Occipital lobe (tissue), 2 donors: ENCODE measurements around the gene MAPK6. TPM values are rescaled to one million over a fixed set of nuclear protein-coding genes. Genes with fewer than 3 reads are reported as not detected.
"Not testable (repeated sequence)": the region's sequence is repeated elsewhere in the genome, so short reads cannot be mapped to it uniquely, and the experiment has no call there.

Experiments used
- DNase-seq: peaks from one replicate; lab custom pipeline; 2025; lab: John Stamatoyannopoulos, UW
- total RNA-seq: library from RNA; depleted of rRNA; stranded (reverse); fragments of >200 nt; gene quantifications from one replicate; pipeline ENCODE4 v1.2.3, GENCODE V29; 2014

MAPK6 gene
- total RNA-seq, 1 donor from 2014 or later = 98.3 TPM

DNA sequence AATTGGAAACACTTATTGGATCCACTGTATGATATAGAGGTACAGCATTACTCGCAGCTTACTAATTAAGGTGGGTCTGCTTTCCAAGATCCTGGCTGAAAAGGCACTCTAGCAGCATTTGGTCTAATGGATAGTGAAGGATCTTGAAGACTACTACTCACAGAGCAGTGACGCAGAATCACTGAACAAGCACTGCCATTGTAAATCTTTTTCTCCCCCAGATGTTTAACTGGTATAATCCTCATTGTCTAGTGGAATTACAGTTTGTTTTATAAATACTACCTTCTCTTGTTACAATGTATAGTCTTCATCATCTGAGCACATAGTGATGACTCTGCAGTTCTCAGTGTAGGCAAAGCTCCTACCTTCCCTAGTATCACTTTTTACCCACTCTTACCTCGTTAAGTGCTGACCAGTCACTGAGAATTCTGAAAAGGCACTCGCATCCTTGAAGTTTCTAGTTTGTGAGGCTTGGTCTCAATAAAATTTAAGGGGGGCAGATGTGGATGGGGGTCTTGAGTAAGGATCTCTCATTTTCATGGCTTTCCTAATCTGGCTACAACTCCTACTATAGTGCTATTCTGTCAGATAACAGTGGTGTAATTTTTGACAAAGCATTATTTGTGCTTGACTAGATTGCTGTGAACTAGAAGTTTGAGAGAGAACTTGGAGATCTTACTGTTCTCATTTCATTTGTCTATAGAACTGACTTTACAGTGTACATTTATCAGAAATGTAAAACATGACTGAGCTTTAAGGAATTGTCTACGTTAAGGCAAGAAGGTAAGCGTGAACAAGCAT lies 23.2 kb downstream of the MAPK6 start:
- DNase-seq = no peak

DNA sequence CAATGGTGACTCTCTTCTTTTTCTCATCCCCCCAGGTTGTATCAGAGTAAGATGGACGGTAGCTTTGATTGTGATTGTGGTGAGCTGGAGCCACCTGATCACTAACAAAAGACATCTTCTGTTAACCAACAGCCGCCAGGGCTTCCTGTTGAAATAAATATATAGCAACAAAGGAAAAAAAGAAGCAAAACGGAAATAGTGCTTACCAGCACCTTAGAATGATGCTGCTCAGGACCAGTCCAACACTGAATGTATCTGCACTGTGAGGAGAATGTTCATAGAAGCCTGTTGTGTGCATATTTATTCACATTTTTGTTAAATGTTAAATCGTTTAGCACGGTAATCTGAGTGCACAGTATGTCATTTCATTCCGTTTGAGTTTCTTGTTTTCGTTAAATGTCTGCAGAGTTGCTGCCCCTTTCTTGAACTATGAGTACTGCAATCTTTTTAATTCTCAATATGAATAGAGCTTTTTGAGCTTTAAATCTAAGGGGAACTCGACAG lies 26.8 kb downstream of the MAPK6 start:
- DNase-seq = not testable (repeated sequence)

DNA sequence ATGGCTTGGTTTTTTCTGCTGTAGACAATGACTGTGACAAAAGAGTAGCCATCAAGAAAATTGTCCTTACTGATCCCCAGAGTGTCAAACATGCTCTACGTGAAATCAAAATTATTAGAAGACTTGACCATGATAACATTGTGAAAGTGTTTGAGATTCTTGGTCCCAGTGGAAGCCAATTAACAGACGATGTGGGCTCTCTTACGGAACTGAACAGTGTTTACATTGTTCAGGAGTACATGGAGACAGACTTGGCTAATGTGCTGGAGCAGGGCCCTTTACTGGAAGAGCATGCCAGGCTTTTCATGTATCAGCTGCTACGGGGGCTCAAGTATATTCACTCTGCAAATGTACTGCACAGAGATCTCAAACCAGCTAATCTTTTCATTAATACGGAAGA lies 27.5 kb downstream of the MAPK6 start:
- not testable (repeated sequence) for DNase-seq

GRCh38 chr15:52050416-52050815 lies 31.4 kb downstream of the MAPK6 start:
- no peak for DNase-seq

- DNase-seq = no peak
These were observed 33.3 kb downstream of the MAPK6 start for GRCh38 chr15:52052066-52052935.

DNA sequence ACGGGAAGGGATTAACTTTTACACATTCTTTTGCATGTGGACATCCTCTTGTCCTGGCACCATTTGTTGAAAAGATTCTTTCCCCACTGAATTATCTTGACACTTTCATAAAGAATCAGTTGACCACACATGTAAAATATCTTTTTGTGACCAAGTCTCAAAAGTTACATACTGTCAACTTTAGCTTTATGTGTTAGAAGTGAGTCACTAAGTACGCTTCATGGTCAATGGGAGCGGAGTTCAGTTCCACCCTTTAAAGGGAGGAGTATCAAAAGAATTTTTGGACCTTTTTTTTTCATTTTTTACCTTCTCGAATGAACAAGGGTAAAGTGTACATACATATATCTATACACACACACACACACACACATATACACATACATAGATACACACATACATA lies 35.4 kb downstream of the MAPK6 start:
- DNase-seq = no peak

GRCh38 chr15:52054858-52055257 lies 35.8 kb downstream of the MAPK6 start:
- DNase-seq = not testable (repeated sequence)

GRCh38 chr15:52056001-52056400 lies 37.0 kb downstream of the MAPK6 start:
- DNase-seq = no peak

GRCh38 chr15:52056496-52056895 lies 37.5 kb downstream of the MAPK6 start:
- DNase-seq = no peak

GRCh38 chr15:52057996-52058395 lies 39.0 kb downstream of the MAPK6 start:
- DNase-seq = no peak

DNA sequence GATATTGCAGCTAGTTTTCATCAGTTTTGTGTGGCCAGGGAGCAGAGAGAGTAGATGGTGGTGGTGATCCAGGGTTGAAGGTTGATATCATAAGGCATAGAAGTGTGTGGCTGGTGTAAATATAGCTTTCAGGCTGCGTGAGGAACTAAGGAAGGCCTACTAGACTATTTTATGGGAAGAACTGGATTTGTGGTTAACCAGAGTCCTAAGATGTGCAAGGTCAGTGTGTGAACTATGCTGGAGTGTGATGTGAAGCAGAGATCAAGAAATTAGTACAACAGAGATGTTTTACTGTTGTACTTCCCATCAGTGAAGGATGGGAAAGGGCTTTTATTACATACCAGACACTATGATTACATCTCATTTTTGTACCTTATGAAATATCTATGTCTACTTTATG lies 41.5 kb downstream of the MAPK6 start:
- DNase-seq = no peak

DNA sequence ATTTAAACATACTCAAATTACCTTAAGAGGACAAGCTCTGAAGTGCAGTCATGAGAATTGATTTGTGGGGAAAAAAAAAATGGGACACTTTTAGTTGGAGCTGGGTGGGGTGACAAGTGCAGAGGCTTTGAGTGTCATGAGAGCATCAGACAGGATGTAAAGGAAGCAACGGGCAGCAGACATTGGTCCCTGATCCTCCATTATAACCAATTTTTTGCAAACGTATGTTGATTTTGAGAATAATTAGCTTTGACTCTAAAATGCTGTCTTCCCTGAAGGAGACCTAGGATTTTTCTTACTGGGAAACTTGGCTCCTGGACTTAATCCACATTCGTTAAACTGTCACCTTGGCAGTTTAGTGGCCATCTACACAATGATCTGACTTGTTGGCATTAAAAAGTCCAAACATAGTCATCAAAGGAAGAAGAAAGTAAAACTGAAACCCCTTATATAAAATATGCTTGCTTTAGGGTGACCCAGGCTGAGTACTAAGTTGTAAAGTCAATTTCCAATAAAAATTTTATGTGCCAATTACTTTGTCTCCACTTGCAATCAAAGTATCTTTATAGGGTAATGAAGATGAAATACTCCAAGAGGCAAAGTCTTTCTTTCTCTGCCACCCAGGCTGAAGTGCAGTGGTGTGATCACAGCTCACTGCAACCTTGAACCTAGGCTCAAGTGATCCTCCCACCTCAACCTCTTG lies 48.0 kb downstream of the MAPK6 start:
- DNase-seq = no peak

DNA sequence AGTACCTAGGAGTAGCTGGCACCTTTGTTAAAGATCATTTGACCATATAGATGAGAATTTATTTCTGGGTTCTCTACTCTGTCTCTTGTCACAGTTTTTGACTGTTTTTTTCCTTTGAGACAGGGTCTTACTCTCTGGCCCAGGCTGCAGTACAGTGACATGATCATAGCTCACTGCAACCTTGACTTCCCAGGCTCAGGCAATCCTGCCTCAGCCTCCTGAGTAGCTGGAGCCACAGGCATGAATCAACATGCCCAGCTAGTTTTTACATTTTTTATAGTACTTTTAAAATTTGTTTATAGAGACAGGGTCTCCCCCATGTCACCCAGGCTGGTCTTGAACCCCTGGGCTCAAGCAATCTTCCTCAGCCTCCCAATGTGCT lies 48.5 kb downstream of the MAPK6 start:
- no peak for DNase-seq

DNA sequence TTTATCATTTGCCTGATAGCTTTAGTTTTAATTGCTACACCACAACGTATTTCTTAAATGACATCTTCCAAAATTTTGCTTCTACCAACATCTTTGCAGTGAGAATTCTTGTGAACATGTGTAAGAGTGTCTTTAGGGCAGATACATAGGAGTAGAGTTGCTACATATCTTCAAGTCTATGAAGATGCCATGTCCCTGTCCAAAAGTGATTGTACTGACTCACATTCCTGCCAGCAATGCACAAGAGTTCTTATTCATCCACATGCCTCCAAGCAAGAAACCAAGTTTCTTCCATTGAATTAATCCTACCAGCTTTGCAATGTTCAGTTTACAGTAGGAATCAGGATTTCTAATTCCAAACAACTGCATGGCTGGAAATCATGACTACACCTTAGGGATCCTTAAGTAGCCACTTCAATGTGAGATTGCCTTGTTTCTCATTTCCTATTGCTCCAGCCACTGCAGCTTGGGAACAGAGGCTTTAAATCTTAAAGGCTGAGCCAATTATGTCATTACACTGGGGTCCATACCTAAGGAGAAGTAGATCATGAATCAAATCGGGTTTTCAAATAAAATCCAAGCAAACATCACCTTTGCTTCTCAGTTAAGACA lies 49.1 kb downstream of the MAPK6 start:
- no peak for DNase-seq

- no peak for DNase-seq
These were observed 50.5 kb downstream of the MAPK6 start for GRCh38 chr15:52069559-52069958.

- DNase-seq = peak; percentile 9
These were observed 52.6 kb downstream of the MAPK6 start for GRCh38 chr15:52071570-52071969.

- DNase-seq = no peak
These were observed 58.1 kb downstream of the MAPK6 start for GRCh38 chr15:52076889-52077781.

DNA sequence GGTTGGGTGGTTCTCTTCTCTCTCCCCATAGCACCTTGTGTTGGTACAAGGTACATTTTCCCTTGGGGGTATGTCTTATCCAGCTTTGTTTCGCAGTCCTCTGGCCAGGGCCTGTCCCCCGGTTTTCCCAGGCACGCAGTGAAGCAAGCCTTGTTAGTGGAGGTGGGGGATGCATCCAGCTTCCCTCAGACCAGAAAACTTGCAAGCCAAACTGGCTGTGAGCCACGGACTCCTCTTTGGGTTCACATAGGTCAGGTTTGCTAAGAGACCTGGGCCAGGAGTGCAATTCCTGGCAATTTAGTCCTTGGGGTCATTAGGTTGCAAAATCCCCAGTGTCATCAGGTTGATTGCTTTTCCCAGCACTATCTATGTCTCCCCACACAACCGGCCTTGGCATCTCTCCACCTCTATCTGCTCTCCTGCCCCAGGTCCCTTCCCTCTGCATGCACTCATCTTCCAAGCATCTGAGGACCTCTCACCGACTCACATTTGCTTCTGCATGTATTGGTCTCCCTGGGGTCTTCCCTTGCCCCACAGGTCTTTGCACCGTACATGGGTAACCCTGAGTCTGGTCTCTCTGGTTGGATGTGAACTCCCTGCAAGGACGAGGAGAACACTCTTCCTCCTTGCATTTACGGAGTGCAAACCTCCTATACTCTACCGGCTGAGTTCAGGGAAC lies 59.3 kb downstream of the MAPK6 start:
- no peak for DNase-seq

DNA sequence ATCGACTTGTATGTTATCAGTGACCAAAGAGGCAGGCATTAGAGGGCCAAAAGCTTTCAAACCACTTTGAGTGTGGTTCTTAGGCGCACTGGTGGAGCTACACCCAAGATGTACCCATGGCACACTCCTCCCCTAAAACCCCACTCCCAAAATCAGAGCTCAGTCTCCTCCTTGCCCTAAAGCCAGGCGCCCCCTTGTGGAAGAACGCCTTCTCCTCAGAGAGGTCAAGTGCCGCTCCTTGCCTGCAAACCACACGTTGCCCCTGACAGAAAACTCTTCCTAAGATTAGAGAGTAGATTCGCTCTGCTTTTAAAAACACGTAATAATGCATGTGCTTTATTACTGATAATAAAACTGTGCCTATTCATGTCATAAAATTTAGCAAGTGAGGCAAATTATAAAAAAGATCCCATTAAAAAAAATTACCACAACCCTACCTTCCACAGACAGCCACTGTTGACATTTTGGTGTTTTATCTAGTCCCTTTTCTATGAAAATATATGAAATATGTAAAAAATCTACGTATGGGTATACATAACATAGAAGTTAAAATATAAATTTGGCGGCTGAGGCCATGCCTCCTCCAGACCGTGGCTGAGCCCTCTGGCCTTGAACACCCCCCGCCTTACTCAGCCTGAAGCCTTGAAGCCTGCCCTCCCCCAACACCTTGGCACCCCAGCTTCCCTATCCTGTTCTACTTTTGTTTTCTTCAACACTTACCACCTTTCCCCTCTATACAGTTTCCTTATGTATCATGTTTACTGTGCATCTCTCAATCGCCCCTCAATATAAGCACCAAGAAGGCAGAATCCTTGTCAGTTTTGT lies 60.1 kb downstream of the MAPK6 start:
- DNase-seq = peak; percentile 35
